B cell (primary cell): ENCODE results near the gene RPS6KL1.

Experiments used
- CTCF ChIP-seq: fragments of 200-600 bp; IDR thresholded peaks from one replicate; pipeline ENCODE4 v1.8.0; 2022; ENCODE audit warnings: antibody characterized with exemption, mild to moderate bottlenecking
- EZH2 ChIP-seq: IDR thresholded peaks from 2 replicates; pipeline ENCODE4 v1.6.1; 2012; ENCODE audit warnings: borderline replicate concordance, low read depth, mild to moderate bottlenecking, moderate library complexity, low read length; ENCODE audit not compliant: insufficient read depth, poor library complexity, severe bottlenecking

- TF ChIP-seq CTCF (no peak), EZH2 (no peak)
Measured at GRCh38 chr14:74951443-74952179, 28.6 kb upstream of the RPS6KL1 start.
